Raji (cell line): ENCODE results near the gene PLCH1.

Experiments
- POLR2A ChIP-seq: IDR thresholded peaks from 2 replicates; pipeline ENCODE4 v1.6.1; 2011; ENCODE audit warnings: low read depth, low read length, control low read depth; ENCODE audit not compliant: insufficient read depth

Gene PLCH1

DNA sequence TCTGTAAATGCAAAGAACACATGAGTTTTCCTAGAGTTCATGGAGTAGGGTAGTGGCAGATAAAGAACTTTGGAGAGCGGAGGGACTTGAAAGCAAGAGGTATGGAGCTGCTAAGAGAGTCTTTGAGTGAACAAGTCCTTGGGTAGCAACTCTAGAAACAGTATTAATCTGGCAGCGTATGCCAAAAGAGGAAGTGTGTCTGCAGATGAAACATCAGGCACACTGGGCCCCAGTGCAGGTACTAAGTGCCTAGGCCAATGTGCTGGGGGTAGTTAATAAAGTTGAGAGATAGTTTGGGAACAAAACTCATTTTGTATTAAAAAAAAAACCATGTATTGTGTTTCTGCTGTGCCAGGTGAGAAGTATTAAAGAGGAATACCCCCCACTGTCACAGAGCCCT, 228.4 kb downstream of the PLCH1 start:
- no peak for TF ChIP-seq POLR2A

DNA sequence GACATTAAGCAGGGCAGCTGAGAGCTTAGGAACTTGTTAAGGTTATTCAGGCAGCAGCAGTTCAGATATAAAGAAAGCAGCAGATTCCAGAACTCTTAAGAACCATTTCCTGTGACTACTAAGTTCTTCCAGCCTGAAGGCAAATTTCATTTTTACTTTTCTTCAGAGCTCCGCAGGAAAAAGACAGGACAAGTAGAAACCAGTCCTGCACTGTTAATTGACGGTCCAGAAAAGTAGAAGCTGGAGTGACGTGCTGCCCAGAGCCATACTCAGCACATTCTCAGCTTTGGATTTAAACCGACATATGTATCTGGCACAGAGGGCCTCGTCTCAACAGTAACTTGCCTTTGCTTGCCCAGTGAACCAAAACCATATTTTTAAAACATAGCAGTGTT, 232.0 kb downstream of the PLCH1 start:
- TF ChIP-seq POLR2A: no peak

DNA sequence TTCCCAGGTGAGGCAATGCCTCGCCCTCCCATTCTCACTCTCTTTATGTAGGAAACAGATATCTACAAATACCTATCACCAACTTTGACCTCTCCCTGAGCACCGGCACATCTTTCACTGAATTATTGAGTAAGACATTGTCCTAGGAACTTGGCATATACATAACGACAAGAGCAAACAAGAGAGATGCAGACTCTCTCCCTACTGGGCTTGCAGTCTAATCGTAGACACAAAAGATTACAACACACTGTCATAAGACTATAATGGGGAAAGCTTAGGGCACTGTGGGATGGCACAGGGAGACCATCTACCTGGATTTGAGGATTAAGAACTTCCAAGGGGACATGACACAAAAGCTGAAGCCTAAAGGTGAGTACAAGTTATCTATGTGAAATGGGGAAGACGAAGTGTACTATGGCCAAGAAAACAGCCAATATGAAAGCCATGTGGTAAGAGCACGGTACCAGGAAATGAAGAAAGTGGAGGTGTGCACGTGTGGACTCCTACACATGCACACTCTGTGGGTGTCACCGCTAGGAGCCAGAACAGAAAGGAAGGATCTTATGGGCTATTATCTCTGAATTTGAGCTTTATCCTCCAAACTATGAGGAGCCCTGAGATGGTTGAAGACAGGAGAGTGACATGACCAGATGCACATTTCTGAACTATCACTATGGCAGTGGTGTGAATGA, 232.6 kb downstream of the PLCH1 start:
- no peak for TF ChIP-seq POLR2A

DNA sequence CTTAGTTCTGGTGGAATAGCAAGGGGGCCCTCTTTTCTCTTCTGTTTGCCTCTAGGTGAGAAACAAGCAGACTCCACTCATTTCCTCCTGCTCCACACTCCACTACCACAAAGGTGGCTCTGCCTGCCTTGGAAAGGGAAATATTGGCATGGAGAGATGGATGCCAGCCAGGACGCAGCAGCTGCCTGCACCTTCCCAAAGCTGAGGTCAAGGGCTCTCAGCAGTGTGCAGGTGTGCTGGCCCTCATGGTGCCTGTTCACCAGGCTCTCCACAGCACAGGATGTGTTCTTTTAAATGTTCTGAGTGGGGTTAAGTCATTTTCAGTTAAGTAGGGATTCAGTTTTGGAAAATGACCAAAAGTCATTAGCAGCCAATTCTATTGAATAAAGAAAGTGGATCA, 240.2 kb downstream of the PLCH1 start:
- TF ChIP-seq POLR2A: no peak

DNA sequence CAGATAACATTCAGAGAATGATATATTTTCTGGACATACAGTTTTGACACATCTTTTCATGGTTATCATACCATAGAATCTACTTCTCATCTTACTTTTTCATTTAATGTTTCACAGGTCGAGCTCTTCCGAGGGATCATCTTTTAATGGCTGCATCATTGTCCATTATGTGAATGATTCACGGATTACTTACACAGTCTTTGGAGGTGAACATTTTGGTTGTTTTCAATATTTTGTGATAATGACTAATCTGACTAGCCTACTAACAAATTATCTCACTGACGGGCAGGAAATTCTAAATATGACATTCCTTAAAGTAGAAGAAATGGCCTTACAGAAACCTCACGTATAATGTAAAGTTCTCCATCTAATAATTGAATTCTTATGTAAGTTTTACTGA, 242.2 kb downstream of the PLCH1 start:
- TF ChIP-seq POLR2A: no peak

DNA sequence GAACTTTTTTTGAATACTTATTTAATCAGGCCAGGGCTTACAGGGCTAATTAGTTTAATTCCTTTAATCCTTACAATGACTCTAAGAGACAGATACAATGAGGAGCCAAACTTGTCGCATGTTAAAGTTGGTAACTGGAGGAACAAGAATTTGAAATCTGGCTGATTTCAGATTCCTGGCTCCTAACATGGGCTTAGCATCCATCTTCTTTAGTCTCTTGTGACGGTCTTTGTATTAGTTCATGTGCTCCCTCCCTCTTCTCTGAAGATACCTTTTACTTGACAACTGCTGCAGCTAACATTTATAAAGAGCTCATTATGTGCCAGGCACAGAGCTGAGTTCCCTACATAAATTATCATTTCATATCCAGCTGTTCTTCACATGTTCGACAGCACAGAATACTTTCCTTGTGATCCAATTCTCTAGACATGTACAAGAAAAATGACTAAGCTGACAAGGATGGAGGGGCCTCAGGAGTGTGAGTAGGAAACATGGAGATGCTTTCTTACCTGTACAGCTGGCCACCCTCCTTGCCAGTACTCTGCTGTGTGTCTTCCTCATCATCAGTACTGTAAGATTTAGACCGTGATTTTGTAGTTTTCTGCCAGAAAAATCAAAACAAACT, 244.6 kb downstream of the PLCH1 start:
- TF ChIP-seq POLR2A: no peak

DNA sequence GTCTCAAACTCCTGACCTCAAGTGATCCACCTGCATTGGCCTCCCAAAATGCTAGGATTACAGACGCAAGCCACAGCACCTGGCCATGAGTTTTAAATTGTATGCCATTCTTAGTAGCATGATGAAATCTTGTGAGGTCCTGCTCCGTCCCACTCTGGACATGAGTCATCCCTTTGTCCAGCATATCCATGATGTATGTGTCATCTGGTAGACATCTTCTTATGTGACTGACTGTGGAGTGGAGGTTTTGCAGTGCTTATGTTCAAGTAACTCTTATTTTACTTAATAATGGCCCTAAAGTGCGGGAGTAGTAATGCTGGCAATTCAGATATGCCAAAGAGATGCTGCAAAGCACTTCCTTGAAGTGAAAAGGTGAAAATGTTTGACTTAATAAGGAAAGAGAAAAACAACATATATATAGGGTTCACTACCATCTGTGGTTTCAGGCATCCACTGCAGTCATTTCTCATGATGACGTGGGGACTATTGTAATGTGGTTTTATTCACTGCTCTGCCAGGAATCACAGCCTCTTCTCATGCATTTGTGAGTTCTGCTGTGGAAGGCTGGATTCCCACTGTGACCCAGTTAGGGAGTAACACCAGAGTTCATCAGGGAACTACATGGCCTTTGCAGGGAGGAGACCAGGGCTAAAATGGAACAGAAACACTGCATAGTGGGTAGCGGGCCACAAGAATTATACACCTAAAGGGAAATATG, 246.8 kb downstream of the PLCH1 start:
- TF ChIP-seq POLR2A: no peak

DNA sequence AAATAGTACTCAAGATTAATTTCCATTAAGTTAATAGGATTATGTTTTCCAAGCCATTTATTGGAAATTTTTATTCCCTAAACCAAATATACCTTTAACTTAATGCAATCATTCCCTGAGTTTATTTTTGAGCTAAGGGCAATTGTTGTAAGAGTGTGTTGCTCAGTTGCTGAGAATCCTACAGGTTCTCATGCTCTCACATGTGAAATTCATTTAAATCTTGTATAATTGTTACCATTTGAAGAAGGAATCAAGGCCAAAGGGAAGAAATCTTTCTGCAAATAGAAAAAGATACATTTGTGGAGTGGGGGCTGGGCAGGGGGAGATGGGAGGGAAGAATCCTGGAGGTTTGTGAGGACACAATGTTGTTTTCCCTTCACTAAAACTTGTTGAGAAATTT, 248.7 kb downstream of the PLCH1 start:
- TF ChIP-seq POLR2A: no peak

DNA sequence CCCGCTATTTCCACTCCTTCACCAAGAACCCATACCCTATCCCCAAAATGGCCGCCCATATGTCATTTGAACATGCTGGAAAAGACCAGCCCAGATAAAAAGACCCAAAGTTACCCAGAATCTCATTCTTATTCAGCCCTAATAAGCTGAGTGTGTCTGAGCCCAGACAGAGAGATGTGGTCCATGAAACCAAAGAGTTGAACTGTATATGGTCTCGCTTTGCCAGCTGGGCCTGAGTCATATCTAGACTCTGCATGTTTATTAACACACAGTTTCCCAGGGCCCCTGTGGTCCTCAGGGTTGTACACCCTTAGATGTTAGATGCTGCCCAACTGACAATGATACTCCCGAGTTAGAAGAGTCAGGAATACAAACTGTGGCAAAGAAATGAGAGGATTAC, 249.5 kb downstream of the PLCH1 start:
- no peak for TF ChIP-seq POLR2A

DNA sequence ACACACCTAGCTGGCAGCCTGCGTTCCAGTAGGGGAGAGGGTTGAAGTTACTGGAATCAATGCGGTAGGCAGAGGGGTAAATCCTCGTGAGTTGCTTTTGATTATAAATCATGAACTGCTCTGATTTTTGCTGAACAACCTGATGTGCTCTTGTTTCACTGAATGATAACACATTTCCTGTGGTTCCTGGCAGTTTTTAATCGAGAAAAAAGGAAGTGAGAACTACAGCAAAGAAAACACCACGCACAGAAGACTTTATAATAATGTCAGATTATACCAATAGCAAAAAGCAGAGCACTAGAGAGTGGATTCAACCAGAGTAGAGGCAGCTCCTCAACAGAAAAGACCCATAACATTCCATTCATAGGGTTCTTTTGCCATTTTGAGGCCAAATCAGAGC, 250.5 kb downstream of the PLCH1 start:
- no peak for TF ChIP-seq POLR2A

DNA sequence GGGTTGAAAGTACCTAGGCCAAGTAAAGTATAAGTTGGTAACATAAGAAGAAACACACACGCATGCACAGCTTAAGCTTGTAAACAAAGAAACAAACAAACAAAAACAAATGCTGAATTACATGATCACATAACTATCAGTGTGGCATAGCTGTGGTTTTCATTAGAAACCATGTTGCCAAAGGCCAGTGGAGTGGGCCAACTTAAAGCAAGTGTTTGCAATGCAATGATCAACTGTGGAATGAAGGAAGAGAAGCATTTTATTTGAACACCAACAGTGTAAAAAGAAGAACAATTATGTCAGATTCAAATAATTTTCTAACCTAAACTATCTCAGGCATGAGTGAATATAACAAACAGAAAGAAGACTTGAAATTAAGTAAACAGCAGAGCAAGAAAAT, 252.0 kb downstream of the PLCH1 start:
- no peak for TF ChIP-seq POLR2A

DNA sequence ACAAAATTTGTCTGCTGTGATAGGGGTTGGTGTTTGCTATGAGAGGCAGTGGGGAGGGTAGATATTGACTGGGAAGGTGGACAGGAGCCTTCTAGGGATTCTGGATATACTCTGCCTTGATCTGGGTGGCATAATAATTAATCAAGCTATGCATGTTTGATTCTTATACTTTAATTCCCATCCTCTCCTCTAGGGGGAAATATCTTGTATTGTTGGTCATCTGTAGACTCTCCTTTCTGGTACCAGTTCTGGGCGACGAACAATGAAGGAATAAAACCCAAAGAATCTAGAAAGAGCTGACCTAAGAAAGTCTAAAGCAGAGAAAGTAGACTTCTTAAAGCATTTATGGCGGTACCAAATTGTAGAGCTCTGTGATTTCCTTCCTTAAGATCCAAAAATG, 253.2 kb downstream of the PLCH1 start:
- TF ChIP-seq POLR2A: no peak

DNA sequence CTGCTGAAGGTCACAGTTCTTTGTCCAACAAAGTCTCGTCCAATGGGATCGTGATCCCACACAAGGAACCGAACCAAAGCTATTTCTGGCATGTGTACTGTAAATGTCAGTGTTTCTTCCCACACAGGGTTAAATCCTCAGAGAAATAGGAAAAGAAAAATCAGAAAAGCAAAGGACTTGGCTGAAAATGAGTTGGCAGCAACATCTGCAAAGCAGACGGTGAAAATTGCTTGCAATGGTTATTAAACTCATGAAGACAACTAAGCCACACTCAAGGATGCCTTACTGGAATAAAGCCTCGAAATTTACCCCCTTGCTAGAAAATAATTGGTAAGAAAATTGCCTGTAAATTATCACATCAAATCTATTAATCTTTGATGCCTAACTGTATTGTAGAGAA, 256.2 kb downstream of the PLCH1 start:
- no peak for TF ChIP-seq POLR2A

DNA sequence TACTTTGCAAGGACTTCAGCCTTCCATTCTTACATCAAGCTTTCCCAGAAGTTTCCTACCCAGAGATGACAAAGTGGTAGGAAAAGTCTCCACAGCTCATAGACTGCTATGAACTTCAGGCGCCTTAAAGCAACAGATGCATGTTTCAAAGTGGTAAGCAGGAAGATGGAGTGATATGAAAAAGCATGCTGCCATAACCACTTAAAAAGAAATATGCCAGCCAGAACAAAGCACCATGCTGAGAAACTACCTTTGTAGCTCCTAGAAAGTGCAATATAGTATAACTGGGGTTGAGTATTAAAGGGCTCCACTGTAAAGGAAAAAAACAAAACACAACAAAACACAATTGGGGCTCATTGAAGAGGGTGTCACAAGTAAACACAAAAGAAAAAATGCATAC, 259.0 kb downstream of the PLCH1 start:
- TF ChIP-seq POLR2A: no peak

DNA sequence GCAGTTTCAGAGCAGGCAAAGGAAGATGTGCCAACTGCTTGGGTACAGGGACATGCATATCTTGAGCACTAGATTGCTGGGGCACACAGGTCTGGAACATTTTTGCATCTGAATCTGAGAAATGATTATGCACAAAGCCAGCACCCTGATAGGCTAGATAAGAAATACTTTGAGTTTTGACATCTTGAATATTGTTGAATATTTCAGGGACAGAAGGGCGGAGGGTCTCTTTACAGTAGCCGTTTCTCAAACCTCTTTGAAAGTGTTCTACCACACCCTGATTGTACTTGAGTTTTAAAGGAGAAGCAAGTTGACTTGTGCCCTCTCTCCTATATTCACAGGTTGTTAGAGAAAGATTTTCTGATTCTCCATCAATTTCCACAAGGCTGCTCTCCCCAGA, 263.3 kb downstream of the PLCH1 start:
- TF ChIP-seq POLR2A: no peak

DNA sequence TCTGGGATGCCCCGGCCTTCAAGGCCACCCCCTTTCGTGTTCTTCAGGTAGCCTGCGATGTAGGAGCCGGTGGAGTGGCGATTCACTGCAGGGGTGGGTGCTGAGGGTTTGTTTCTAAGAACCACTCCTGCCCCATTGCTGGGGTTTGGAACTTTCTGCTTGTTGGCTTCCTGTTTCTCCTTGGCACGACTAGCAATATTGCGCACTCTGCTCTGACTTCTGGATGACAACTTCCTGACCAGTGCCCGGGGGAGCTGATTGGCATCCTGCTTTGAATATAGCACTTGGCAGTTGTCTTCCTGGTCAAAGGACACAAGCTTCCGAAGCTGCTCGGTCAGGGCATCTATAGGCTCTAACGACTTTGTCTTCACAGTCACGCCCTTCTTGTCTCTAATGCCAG, 263.8 kb downstream of the PLCH1 start:
- TF ChIP-seq POLR2A: no peak
